Left renal pelvis (tissue), 4 donors: Measurements from ENCODE around the gene ITIH3. TPM values are rescaled to one million over a fixed set of nuclear protein-coding genes. Genes with fewer than 3 reads are reported as not detected.

Source experiments
- DNase-seq, 4 donors: peaks; one replicate each; pipeline ENCODE4 v3.0.0-alpha.2; 2013; ENCODE audit warnings: low read depth in 4 of 4, low spot score in 3 of 4
- polyA plus RNA-seq, 4 donors: library from polyadenylated mRNA; unstranded; fragments of 120-200 nt; gene quantifications; one replicate each; pipeline ENCODE4 v1.2.1, GENCODE V29; 2013; ENCODE audit not compliant: insufficient read length in 4 of 4

ITIH3 gene
- polyA plus RNA-seq, 4 donors, result 4.9 to 13.7 (median 7.8) TPM

DNA sequence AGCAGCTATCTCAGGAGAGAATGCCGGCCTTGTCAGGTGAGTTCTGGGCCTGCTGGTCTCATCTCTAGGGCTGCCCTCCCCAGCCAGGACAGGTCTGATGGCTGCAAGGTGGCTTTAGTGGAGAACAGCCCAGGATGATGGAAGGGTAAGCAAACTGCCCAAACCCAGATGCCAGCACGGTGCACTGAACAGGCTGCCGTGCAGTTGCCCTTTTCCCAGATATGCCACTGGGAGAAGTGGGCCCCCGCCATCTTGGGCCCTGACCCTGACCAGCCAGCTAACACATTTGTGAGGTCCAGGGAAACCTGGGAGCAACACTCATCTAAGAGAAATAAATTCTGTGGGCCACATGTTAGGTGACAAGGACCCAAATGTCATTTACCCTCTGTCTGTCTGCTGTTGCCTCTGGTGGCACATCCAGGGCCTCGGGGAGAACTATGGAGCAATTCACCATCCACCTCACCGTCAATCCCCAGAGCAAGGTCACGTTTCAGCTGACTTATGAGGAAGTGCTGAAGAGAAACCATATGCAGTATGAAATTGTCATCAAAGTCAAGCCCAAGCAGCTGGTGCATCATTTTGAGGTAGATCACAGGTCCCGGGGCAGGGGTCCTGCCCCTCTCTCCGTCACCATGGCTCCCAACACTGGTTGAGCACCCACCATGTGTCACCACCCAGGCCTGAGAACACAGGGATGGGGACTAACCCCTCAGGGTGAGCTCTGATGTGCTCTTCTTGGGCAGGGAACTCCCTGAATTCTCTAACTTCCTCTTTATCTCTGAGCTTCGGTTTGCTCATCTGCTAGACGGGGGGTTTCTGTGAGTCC lies 15.4 kb upstream of the ITIH3 start:
- no peak for DNase-seq

DNA sequence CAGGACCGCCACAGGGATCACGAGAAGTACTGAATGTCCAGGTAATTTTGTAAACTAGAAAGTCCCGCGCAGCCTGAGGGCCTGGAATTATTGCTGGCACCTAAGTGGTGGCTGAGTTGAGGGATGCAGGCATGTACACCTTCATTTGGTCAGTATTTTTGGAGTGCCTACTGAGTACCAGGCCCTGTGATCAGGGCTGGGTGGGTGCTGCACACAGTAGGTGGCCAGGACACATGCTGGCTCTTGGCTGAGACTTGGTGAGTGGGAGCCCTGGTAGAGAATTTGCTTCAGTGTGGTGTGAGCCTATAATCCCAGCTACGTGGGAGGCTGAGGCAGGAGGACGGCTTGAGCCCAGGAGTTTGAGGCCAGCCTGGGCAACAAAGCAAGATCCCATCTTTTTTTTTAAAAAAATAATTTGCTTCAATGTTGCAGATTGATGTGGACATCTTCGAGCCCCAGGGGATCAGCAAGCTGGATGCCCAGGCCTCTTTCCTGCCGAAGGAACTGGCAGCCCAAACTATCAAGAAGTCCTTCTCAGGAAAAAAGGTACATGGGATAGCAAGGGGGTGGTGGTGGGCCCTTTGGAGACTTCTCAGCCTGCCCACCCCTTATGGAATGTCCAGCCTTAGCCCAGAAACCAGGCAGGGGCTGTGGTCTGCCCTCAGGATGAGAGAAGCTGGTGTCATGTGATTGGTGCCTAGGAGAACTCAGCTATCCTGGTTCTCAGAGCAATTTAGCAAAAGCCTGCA lies 14.6 kb upstream of the ITIH3 start:
- DNase-seq, result no peak

DNA sequence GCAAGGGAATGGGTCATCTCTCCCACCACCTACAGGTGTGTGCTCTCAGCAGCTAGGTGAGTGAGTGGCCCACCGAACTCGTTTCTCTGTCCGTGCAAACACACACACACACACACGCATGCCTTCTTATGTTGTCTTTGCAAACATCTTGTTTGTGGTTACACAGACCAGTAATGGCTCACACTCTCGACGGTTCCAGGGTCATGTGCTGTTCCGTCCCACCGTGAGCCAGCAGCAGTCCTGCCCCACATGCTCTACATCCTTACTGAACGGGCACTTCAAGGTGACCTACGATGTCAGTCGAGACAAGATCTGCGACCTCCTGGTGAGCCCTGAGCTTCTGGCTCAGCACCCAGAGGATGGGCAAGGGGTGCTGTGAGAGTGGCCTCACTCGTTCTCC lies 12.9 kb upstream of the ITIH3 start:
- DNase-seq, result no peak

- DNase-seq, result no peak
These were observed 12.0 kb upstream of the ITIH3 start for GRCh38 chr3:52782412-52783210.

DNA sequence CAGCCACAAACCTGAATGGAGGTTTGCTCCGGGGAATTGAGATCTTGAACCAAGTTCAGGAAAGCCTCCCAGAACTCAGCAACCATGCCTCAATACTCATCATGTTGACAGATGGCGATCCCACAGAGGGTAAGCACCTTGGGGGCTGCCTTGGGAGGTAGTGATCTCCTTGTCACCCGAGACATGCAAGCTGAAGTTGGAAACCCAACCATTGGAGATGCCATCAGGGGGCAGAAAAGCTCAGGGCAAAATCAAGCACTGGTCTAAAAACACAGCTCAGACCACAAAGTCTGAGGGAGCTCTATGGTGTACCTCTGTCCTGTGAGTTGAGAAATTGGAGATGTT lies 11.4 kb upstream of the ITIH3 start:
- DNase-seq, result no peak

GRCh38 chr3:52784021-52784621 lies 10.5 kb upstream of the ITIH3 start:
- DNase-seq, result no peak

- no peak for DNase-seq
These were observed 9.5 kb upstream of the ITIH3 start for GRCh38 chr3:52784931-52785590.

DNA sequence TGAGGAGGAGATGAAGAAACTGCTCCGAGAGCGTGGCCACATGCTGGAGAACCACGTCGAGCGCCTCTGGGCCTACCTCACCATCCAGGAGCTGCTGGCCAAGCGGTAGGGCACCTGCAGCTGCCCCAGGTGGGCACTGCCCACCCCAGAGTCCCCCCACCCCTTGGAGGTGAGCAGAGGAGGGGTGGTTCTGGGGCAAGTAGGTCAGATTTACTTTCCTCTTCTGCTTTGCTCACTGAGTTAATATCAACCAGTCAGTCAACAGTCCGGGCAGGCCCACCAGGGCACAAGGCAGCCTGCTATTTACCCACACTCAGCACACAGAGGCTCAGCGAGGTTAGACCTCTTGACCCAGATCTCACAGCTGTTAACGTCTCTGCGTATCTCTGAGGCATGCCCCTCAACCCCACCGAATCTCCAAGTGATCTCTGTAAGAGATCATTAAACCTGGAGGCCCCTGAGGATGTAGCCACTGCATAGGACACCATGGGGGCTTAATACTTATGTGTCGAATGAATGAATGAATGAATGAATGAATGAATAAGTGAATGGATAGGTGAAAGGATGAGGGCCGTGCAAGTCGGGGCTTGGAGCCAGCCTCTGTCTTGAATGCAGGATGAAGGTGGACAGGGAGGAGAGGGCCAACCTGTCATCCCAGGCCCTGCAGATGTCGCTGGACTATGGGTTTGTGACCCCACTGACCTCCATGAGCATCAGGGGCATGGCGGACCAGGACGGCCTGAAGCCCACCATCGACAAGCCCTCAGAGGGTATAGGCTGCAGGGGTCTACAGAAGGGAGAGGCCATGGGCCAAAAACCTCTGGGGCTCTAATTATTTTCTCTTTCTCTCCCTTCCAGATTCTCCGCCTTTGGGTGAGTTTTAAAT lies 8.0 kb upstream of the ITIH3 start:
- DNase-seq, result no peak

GRCh38 chr3:52787246-52787645 lies 7.3 kb upstream of the ITIH3 start:
- DNase-seq, result no peak

DNA sequence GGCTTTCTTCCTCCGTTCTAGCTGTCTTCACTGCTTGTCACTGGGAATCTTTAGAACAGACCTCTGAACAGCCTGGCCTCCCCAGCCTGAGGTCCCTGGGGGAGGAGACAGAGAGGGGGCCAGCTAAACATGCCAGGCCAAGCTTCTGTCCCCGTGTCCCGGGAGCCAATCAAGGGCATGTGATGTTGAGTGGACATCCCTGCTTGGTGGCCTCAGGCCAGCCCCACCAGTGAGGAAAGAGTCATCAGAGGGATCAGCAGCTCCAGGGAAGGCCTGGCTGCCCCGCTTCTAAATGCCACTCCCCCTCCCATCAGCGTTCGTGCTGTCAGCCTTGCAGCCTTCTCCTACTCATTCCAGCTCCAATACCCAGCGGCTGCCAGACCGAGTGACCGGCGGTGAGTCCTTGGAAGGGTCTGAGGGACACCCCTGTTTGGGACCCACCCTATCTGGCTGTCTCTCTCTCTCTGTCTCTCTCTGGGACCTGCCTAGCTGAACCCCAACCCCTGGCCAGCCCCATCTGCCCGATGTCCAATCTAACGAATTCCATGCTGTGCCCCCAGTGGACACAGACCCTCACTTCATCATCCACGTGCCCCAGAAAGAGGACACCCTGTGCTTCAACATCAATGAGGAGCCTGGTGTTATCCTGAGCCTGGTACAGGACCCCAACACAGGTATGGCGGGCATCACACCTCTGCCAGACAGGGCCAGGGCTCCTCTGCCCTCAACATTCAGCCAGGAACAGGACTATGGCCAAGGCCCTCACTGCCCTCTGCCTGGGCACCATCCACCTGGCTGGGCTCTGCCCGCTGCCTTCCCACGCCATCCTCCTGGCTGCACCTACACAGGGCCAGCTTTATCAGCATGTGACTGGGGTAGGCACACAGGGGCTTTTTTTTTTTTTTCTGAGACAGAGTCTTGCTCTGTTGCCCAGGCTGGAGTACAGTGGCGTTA lies 6.6 kb upstream of the ITIH3 start:
- DNase-seq, result no peak

DNA sequence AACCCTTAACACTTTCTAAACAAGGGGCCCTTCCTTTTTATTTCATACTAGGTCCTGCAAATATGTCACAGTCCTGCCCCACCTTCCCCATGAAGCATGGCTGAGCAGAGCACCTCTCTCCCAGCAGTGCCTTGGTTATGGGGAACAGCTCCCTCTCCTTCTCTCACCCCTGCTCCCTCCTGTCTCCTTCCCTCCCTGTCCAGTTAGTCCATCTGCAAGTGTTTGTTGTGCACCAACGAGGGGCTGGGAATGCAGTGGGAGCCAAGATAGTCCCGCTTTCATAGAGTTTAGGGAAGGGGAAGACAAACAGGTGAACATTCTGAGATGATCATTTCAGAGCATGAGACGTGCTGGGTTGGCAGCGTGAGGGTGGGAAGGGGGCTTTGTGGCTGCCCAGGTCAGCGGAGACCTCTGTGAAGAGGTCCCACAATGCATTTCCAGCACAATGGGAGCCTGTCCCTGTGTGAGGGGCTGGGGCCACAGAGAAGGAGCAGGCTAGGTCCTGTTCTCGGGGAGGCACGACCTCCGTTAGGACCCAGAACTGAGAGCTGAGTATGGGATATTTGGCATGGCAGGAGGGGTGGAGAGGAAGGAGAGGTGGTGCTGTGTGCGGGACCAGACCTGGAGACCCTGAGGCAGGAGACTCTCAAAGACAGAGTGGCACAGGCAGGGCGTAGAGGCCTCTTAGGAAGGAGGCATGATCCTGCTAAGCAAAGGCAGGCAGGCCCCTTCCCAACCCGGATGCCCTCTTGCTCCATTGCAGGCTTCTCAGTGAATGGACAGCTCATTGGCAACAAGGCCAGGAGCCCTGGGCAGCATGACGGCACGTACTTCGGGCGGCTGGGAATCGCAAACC lies 5.5 kb upstream of the ITIH3 start:
- no peak for DNase-seq

- no peak for DNase-seq
These were observed 4.9 kb upstream of the ITIH3 start for GRCh38 chr3:52789746-52790040.

GRCh38 chr3:52790337-52790736 lies 4.3 kb upstream of the ITIH3 start:
- DNase-seq, result no peak

GRCh38 chr3:52790741-52791140 lies 3.9 kb upstream of the ITIH3 start:
- DNase-seq, result no peak

- DNase-seq, result no peak
These were observed 3.2 kb upstream of the ITIH3 start for GRCh38 chr3:52791366-52791765.

DNA sequence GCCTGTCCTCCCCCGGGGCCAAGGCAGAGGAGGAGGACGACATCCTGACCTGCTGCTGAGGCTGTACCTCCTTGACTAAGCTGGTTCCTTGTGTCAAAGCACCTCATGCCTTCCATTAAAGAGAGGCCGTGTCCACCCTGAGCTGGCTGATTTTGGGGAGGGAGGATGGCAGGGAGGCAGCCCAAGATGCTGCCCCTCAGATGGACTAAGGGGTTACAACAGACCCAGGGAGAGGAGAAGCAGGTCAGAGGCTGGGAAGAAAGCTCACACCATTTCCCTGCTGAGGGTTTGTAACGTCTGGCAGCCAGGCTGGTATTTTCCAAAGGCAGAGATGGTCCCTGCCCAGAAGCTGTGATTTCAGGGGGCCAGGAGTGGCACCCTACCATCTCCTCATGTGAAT lies 2.7 kb upstream of the ITIH3 start:
- DNase-seq, result no peak

DNA sequence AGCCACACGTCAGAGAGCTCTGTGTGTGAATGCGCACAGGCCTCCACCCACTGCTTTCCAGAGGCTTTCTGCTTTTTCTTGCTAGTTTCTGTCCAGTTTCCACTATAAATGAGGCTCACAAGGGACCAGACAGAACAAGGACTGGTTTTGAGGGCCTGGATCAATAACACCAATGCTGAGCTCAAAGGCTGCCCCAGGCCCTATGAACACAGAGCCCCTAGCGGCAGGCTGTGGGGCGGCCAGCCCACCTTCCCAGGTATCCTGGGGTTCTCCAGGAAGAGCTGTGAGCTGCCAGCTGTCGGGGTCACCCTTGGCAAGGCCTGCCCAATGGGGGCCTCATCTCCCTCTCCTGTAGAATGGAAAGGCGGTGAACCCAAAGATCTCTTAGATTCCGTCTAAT lies 2.2 kb upstream of the ITIH3 start:
- no peak for DNase-seq
